NCI-H1930 (cell line): Measurements from ENCODE around the gene SPATA16.
"Not testable (repeated sequence)": the region's sequence is repeated elsewhere in the genome, so short reads cannot be mapped to it uniquely, and the experiment has no call there.

Experiments used
- DNase-seq, 2 experiments: peaks; one replicate each; lab custom pipeline; 2025; lab: John Stamatoyannopoulos, UW

SPATA16 gene, protein sequence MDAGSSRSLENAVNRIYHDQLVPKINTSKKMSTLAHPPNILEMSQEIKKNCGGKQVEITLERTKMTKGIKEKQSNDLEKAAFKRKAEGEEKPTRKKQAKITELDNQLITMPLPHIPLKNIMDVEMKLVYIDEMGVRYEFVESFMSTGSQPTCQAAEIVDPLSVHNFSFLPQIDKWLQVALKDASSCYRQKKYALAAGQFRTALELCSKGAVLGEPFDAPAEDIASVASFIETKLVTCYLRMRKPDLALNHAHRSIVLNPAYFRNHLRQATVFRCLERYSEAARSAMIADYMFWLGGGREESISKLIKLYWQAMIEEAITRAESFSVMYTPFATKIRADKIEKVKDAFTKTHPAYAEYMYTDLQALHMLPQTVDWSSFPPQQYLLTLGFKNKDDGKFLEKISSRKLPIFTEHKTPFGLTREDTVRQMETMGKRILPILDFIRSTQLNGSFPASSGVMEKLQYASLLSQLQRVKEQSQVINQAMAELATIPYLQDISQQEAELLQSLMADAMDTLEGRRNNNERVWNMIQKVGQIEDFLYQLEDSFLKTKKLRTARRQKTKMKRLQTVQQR

DNA sequence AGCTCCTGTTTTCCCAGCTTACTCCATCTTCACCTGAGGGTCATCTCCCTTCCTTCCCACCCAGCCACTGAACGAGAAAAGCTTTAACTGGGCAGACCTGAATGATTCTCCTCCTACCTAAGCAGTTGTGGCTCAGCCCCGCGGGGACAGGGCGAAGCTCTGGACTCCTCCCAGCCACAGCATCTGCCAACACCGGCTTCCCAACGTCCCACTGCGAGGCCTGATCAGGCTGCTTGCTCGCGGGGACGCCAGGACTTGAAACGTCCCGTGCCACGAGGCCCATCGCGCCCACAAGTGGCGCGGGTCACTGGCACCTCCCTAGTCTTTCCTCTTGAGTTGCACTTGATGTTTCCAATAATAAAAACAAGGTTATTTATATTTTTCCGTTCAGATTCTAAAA, at the start of gene SPATA16:
Gene SPATA16 (minus strand): TSS at position 250 of the 400 bp plus-strand sequence. CDS start 23,504 bp downstream, outside the sequence.
- DNase-seq = no peak

DNA sequence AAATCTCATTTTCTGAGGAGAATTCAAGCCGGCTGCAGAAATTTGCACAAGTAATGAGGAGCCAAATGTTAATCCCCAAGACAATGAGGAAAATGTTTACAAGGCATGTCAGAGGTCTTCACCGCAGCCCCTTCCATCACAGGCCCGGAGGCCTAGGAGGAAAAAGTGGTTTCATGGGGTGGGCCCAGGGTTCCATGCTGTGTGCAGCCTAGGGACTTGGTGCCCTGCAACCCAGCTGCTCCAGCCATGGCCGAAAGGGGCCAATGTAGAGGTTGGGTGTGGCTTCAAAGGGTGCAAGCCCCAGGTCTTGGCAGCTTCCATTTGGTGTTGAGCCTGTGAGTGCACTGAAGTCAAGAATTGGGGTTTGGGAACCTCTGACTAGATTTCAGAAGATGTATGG, 42.0 kb upstream of the SPATA16 start:
- not testable (repeated sequence) for DNase-seq

DNA sequence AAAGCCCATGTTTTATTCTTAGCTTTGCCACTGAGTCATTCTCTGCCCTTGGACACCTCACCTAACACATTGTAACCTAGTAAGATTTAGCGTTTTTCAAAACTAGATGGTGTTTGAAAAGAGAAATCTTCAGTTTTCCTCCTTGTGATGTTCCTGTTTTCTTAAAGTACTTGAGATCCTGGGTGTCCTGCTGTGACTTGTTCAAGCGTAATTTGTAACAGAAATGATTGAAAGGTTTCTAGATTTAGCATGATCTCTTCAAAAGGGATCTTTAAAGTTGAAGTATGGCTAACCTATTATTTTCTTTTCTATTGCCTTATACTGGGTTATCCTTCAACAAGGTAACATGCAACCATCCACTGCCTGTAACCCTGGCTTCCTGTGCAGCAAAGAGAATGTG, 32.6 kb upstream of the SPATA16 start:
- no peak for DNase-seq

DNA sequence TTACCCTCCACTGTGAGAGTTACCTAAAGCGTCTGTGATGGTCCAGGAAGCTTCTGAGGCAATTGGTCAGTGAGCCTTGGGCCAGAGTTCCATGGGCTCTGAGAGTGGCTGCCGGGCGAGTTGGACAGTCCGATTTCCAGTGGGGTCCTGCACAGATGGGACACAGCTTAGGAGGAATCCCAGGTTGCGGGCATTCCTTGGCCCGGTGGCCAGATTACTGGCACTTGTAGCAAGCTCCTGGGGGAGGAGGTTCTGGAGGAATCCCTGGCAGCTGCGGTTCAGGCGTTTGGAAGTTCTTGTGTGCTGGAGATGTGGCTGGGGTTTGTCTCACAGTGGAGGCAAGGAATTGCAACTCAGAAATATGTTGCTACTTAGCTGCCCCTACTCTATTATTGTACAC, 18.1 kb upstream of the SPATA16 start:
- DNase-seq = not testable (repeated sequence)

DNA sequence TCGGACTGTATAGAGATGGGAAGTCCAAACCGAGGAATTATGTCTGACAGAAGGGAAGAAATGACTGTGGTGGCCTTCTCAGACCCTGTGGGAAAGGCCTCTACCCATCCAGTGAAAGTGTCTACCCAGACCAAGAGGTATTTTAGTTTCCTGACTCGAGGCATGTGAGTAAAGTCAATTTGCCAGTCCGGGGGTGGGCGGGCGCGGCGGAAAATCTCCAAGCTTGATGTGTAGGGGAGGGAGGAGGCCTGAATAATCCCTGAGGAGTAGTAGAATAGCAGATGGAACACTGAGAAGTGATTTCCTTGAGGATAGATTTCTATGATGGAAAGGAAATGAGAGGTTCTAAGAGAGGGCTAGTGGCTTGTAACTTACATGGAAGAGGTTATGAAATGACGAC, 15.5 kb upstream of the SPATA16 start:
- not testable (repeated sequence) for DNase-seq

DNA sequence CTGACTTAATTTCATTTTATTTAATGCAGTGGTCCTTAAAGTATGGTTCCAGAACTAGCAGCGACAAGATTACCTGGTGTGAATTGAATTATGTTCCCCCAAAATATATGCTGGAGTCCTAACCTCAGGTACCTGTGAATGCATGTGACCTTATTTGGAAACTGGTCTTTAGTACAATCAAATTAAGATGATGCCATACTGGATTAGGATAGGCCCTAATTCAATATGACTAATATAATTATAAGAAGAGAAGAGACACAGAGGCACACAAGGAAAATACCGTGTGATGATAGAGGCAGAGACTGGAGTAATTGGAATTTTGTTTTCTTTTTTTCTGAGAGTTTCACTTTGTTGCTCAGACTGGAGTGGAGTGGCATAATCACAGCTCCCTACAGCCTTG, 12.6 kb upstream of the SPATA16 start:
- no peak for DNase-seq

DNA sequence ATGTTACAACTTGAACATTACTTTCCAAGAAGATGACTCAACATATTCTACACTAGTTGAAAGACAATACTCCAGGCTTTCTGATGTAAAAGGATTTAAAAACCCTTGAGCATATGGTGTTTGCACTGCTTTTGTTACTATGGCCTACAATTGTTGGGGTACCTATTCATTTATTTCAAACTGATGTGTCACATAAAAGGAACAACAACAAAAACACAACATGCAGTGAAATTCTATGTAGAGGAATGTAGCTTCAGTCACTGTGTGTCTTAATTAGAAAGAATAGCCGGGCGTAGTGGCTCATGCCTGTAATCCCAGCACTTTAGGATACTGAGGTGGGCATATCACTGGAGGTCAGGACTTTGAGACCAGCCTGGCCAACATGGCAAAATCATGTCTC, 1.6 kb downstream of the SPATA16 start:
- no peak for DNase-seq

DNA sequence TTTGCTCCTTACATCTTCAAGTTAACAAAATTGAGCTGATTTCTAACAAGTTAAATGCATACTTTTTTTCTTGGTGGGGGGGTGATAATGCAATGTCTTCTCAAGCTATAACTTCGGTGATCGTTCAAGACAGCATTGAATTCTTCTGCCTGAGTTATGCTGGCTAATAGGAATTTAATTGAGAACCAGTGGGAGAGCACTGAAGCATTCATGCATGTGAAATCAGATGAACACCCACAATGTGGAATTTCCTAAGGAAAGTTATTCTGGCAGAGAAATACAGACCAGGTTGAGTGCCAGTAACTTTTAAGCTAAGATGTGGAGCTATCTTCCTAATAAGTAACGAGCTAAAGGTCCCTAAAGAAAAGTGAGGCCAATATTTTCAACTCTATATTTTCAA, 3.0 kb downstream of the SPATA16 start:
- no peak for DNase-seq

DNA sequence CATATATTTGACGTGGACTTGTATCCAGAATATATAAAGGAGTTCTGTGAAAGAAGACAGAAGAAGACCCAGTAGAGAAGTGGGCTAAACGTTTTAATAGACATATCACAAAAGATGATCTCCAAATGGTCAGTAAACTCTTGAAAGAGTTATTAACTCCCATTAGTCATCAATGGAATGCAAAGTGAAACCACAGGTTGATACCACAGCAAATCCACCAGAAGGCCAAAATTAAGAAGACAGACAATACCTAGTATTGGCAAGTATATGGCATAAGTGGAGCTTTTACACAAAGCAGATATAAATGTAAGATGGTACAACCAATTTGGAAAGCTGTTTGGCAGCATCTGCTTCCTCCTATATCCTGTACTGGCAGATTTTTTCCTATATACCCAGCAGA, 6.0 kb downstream of the SPATA16 start:
- no peak for DNase-seq

DNA sequence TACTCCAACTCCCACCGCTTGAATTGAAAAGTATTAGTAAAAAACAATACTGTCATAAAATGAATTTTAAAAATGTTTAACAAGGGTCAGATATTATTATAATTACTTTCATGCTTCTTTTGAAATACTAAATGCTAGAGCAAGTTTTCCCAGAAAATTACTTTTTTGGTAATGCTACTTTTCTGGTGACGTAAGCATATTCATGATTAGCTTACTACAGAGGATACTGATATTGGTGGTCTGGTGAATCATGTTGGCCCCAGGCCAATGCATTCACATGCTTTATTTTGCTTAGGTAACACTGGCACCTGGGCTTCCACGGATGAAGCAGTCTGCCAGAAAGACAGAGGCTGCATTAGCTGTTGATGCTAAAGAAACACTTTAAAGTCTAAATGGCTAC, 12.4 kb downstream of the SPATA16 start:
- no peak for DNase-seq

DNA sequence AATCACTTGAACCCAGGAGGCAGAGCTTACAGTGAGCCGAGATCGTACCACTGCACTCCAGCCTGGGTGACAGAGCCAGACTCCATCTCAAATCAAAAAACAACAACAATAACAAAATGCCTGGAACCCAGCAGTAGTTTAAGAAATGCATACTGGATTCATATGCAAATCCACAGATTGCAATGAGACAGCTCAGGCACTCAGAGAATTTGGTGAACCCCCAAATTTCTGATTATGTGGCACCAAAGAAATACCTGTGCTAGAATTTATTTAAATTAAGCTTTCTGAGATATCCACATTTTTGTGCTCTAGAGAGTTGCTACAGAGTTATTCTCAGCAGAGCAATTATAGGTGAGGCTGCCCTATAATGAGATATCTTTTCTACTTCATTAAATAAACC, 29.7 kb downstream of the SPATA16 start:
- DNase-seq = no peak

DNA sequence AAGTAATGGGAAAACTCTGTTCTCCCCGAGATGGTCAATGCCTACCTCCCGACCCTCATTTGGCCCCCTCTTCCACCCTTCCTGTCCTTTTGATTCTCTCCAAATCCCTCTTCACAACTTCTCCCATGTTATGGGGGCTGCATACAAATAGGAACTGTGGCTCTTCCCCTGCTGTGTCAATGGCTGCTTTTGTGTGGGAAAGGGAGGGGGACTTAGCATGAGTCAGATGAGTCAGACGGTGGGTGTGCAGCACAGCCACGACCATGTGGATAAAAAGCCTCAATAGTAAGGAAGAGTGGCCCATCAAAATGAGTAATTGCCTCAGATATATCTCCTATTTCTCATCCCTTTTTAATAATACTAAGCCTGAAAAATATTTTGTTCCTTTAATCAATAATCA, 31.9 kb downstream of the SPATA16 start:
- DNase-seq = no peak

DNA sequence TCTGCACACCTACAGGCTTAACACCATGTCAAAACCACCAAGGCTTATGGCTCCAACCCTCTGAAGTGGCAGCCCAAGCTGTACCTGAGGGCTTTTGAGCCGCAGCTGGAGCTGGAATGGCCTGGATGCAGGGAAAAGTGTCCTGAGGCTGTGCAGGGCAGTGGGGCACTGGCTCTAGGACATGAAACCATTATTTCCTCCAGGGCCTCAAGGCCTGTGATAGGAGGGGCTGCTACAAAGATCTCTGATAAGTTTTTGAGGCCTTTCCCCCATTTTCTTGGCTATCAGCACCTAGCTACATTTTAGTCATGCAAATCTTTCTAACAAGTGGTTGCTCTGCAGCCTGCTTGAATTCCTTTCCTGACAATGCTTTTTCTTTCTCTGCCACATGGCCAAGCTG, 37.6 kb downstream of the SPATA16 start:
- DNase-seq = no peak

DNA sequence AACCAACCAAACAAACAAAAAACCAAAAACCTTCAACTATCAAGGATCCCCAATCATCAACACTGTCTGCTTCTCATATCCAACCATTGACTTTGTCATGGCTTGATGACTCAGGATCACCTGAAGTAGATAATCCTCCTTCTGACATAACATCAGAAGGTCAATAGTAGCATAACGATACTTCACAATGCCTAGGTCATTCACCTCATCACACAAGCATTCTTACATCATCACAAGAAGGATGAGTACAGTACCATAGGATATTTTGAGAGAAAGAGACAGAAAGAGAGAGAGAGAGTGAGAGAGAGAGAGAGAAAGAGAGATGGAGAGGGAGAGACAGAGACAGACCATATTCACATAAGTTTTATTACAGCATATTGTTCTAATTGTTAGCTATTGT, 42.1 kb downstream of the SPATA16 start:
- DNase-seq = no peak

DNA sequence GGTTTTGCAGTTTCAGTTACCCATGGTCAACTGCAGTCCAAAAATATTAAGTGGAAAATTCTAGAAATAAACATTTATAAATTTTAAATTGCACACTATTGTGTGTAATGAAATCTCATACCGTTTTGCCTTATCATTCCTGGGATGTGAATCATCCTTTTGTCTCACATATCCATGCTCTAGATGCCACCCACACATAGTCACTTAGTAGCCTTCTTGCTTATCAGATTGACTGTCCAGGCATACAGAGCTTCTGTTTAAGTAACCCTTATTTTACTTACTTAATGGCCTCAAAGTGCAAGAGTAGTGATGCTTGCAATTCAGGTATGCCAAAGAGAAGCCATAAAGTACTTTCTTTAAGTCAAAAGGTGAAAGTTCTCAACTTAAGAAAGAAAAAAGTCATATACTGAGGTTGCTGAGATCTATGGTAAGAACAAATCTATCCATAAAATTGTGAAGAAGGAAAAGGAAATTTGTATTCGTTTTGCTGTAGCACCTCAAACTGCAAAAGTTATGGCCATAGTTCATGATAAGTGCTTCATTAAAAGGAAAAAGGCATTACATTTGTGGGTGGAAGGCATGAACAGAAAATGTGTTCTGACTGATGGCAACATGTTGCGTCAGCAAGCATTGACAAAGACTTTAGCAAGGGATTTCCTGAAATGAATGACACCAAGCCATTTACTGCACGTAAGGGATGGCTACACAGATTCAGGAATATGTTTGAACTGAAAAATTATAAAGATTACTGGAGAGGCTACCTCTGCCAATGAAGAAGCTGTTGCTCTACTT, 43.8 kb downstream of the SPATA16 start:
- DNase-seq = no peak

DNA sequence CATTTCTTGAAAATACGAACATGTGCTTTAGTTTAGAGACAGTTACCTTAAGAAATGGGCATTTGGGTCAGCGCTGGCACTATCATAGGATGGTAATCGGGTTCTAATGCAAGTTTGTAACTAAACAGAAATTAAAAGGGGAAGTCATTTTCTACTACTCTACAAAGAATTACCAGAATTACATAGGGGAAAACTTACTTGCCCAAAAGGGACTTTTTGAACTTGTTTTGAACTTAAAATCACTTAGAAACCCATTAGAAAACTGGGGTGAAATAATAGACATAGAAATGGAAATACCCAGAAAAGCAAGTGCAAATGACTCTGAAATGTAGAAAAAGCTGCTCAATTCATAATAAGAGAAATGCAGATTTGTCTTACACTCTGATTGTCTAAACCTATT, 44.9 kb downstream of the SPATA16 start:
- DNase-seq = no peak

DNA sequence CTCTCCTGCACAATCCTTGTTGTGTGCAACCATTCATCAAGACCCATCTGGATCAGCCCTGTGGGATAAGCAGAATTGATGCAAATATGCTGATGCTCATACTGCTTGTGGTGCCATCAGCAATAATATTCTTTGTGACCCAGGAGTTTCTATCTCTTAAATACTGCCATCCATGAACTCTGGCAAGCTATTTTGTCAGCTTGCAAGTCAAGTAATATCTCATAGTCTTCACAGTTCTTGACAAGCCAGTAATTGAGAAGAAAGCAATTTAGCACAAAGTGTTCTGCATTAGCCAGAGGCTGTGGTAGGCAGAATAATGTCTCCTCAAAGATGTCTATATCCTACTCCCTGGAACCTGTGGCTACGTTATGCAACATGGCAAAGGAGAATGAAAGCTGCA, 49.0 kb downstream of the SPATA16 start:
- no peak for DNase-seq

DNA sequence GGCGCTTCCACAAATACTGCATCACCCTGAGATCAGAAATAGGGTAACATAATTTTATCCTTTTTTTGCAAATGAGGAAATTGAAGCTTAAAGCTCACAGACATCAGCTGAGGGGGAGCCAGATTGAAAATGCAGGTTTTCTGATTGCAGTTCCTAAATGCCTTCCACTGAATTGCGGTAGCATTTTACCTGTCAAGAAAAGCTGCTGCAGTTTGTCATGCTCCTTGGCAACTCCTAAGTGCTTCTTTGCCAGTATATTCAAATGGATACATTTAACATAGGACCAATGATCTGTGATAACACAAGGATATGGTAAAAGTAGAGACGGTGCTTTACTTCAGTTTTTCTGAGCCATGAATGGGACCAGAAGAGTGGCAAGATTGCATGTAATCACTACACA, 50.5 kb downstream of the SPATA16 start:
- no peak for DNase-seq

DNA sequence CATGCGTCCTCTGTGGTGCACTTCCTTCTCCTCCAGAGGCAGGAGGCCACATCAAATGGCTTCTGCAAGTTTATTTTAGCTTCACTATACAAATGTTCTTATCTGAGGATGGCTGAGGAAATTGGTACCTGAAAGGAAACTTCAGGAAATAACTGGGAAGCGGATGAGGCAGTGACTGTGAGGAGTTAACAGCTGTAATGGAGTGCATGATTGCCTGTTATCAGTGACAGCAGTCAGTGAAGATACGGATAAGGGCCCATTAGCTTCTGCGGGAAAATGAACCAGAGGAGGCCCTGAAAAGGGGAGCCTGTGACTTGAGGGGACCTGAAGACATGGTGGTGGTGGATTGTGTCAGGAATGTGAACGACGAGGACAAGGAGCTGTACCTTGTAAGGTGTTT, 51.8 kb downstream of the SPATA16 start:
- DNase-seq = no peak

DNA sequence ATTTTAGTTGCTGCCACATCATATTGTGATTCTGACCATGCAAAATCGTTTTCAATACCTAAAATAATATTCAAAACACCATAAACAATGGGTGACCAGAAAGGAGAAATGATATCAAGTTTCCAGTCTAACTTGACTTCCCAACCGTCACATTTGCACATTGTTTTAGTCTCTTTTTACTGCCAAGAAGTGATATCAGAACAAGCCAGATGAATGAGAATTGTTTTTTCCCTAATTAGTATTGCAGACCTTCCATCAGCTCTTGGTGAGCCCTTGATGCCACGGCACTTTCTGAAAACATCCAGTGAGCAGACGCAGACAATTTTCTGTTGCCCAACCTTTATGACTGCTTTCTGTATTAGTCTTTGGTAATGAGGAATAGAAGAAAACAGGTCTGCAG, 62.5 kb downstream of the SPATA16 start:
- no peak for DNase-seq

DNA sequence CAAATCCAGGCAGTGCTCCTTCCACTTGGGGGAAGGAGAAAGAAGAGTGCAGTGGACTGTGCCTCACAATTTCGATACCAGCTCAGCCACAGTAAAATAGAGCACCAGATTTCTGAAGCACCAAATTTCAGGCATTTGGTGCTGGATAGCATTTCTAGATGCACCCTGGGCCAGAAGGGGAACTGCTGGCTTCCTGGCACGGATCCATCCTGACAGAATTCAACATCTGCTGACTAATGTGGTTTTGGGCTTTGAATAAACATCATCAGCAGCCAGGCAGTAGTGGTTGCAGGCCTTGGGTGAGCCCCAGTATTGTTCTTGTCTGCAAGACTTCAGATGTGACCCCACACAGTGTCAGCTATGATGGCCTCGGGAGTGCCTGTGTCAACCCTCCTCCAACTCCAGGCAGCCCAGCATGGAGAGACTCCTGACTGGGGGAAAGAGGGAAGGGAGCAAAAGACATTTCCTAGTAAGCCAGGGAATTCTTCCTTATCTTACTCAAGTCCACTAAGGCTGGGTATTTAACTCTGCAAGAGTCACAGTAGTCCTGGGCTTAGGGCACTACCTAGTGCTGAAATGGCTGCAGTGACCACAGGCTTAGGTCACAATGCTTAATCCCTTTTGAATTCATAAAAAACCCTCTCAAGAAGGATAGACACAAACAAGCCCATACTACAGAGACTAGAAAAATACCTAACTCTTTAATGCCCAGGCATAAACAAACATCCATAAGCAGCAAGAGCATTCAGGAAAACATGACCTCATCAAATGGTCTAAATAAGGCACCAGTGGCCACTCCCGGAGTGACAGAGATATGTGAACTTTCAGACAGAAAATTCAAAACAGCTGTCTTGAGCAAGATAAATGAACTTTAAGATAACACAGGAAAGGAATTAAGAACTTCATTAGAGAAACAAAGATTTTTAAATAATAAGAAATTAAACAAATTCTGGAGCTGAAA, 74.7 kb downstream of the SPATA16 start:
- no peak for DNase-seq

DNA sequence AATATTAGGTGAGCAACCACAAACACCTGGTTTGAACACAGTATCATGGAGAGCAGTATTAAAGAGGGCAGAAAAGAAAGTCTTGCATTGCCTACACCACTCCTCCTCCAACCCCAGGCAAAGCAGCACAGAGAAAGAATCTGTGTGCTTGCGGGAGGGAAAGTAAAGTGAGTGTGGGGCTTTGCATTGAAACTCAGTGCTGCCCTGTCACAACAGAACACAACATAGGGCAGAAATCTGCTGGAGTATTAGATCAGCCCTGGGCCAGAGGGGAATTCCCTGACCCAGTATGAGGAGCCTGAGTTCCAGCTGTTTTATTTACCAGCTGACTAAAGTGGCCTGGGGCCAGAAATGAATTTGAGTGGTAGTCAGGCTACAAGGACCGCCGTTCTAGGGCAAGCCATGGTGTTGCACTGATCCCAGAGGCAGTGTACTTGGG, 75.5 kb downstream of the SPATA16 start:
- DNase-seq = no peak
